Parathyroid adenoma (tissue), 2 donors: Measurements from ENCODE around the gene RNF4.

ENCODE experiments used
- H2AFZ ChIP-seq: fragments of 300-600 bp; sonication (generic); one replicate; pipeline ENCODE4 v1.7.0; 2017; ENCODE audit warnings: antibody characterized with exemption, mild to moderate bottlenecking
- H3K27ac ChIP-seq: fragments of 300-600 bp; sonication (generic); one replicate; pipeline ENCODE4 v1.7.0; 2017
- H3K27me3 ChIP-seq: fragments of 300-600 bp; sonication (generic); one replicate; pipeline ENCODE4 v1.7.0; 2017; ENCODE audit warnings: low read length; ENCODE audit not compliant: control insufficient read depth, insufficient read depth
- H3K36me3 ChIP-seq: fragments of 300-600 bp; sonication (generic); one replicate; pipeline ENCODE4 v1.7.0; 2017; ENCODE audit warnings: low read length; ENCODE audit not compliant: control insufficient read depth, insufficient read depth
- H3K4me1 ChIP-seq: fragments of 300-600 bp; sonication (generic); one replicate; pipeline ENCODE4 v1.7.0; 2017; ENCODE audit warnings: control low read depth
- H3K4me2 ChIP-seq: fragments of 300-600 bp; sonication (generic); one replicate; pipeline ENCODE4 v1.7.0; 2017; ENCODE audit warnings: low read length
- H3K4me3 ChIP-seq: fragments of 300-600 bp; sonication (generic); one replicate; pipeline ENCODE4 v1.7.0; 2017; ENCODE audit warnings: low read depth, low read length
- H3K79me2 ChIP-seq: fragments of 300-600 bp; sonication (generic); one replicate; pipeline ENCODE4 v1.7.0; 2017; ENCODE audit warnings: control low read depth
- H3K9ac ChIP-seq: fragments of 300-600 bp; sonication (generic); one replicate; pipeline ENCODE4 v1.7.0; 2017; ENCODE audit warnings: mild to moderate bottlenecking
- H3K9me3 ChIP-seq: fragments of 300-600 bp; sonication (generic); one replicate; pipeline ENCODE4 v1.7.0; 2017; ENCODE audit warnings: low read length; ENCODE audit not compliant: control insufficient read depth
- CTCF ChIP-seq: fragments of 300-600 bp; sonication (generic); IDR thresholded peaks from one replicate; pipeline ENCODE4 v1.7.0; 2017; ENCODE audit warnings: antibody characterized with exemption, mild to moderate bottlenecking
- donor health status: primary hyperparathyroidism.

The RNF4 gene

GRCh38 chr4:2558301-2558700 lies 89.4 kb downstream of the RNF4 start:
- Histone ChIP-seq H3K27me3 (no peaks in the 10 kb centered on the region), H3K27ac (no peak overlapping the region), H2AFZ (no peak overlapping the region), H3K79me2 (peaks cover 54% of the 10 kb centered on the region), H3K9ac (no peak overlapping the region), H3K4me1 (peaks cover 3% of the 10 kb centered on the region), H3K4me2 (no peak overlapping the region), H3K9me3 (no peaks in the 10 kb centered on the region), H3K36me3 (no peaks in the 10 kb centered on the region), H3K4me3 (no peak overlapping the region)
- no peak for TF ChIP-seq CTCF

GRCh38 chr4:2560167-2560566 lies 91.3 kb downstream of the RNF4 start:
- no peak for TF ChIP-seq CTCF
- Histone ChIP-seq H3K79me2 (peaks cover 47% of the 10 kb centered on the region), H3K4me2 (no peak overlapping the region), H3K27ac (no peak overlapping the region), H2AFZ (no peak overlapping the region), H3K27me3 (no peaks in the 10 kb centered on the region), H3K9ac (no peak overlapping the region), H3K4me3 (no peak overlapping the region), H3K4me1 (peaks cover 3% of the 10 kb centered on the region), H3K9me3 (no peaks in the 10 kb centered on the region), H3K36me3 (no peaks in the 10 kb centered on the region)
